ENCODE results near the gene F13B. TPM values are rescaled to one million over a fixed set of nuclear protein-coding genes. Genes with fewer than 3 reads are reported as not detected.

Gene F13B
- total RNA-seq, 2 experiments from 2014 or later: not detected

DNA sequence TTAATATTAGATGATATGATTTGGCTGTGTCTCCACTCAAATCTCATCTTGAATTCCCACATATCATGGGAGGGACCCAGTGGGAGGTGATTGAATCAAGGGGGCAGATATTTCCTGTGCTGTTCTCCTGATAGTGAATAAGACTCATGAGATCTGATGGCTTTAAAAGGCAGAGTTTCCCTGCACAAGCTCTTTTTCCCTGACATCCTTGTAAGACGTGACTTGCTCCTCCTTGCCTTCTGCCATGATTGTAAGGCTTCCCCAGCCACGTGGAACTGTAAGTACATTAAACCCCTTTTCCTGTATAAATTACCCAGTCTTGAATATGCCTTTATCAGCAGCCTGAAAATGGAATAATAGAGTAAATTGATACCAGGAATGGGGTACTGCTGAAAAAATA, 13.3 kb upstream of the F13B start:
- Histone ChIP-seq H3K27ac (ENCODE audit: low read depth, low read length, poor library complexity, severe bottlenecking) (no peak overlapping the region), H3K4me3 (ENCODE audit: low read depth, low read length, poor library complexity, severe bottlenecking) (no peak overlapping the region), H3K4me2 (ENCODE audit: low read length) (no peak overlapping the region), H3K36me3 (ENCODE audit: insufficient read depth, low read length) (peaks cover 45% of the 10 kb centered on the region), H3K79me2 (ENCODE audit: insufficient read depth, low read depth, low read length) (no peaks in the 10 kb centered on the region), H4K20me1 (ENCODE audit: insufficient read depth, low read length) (no peaks in the 10 kb centered on the region), H3K4me1 (ENCODE audit: insufficient read depth, low read length, poor library complexity, severe bottlenecking) (no peaks in the 10 kb centered on the region), H3K9me2 (ENCODE audit: insufficient read depth, low read length) (no peaks in the 10 kb centered on the region), H2AFZ (ENCODE audit: low read length) (no peak overlapping the region), H3K9me3 (ENCODE audit: low read length) (peaks cover 27% of the 10 kb centered on the region)
- CTCF ChIA-PET (ENCODE audit: unreplicated experiment): no interaction called here
- intact Hi-C loops (cut with micrococcal nuclease; ENCODE audit: unreplicated experiment): no loop called here
- POLR2A ChIA-PET: no interaction called here
- DNase-seq (ENCODE audit: low spot score): no peak
- TF ChIP-seq EZH2phosphoT487 (IDR thresholded peaks at IDR 0.05; ENCODE audit: borderline replicate concordance, low read depth, low read length): no peak
- TF ChIP-seq CTCF (conservative IDR thresholded peaks at IDR 0.05; ENCODE audit: low read length): no peak
- BruUV-seq (replicated peaks): no TSS peak

GRCh38 chr1:197076585-197076984, 9.5 kb upstream of the F13B start:
- no TSS peak for BruUV-seq (replicated peaks)
- intact Hi-C loops (cut with micrococcal nuclease; ENCODE audit: unreplicated experiment): no loop called here
- Histone ChIP-seq H3K4me3 (ENCODE audit: low read depth, low read length, poor library complexity, severe bottlenecking) (no peak overlapping the region), H3K27ac (ENCODE audit: low read depth, low read length, poor library complexity, severe bottlenecking) (no peak overlapping the region), H3K4me2 (ENCODE audit: low read length) (no peak overlapping the region), H3K9me2 (ENCODE audit: insufficient read depth, low read length) (no peaks in the 10 kb centered on the region), H2AFZ (ENCODE audit: low read length) (no peak overlapping the region), H3K4me1 (ENCODE audit: insufficient read depth, low read length, poor library complexity, severe bottlenecking) (no peaks in the 10 kb centered on the region), H4K20me1 (ENCODE audit: insufficient read depth, low read length) (no peaks in the 10 kb centered on the region), H3K79me2 (ENCODE audit: insufficient read depth, low read depth, low read length) (no peaks in the 10 kb centered on the region), H3K9me3 (ENCODE audit: low read length) (peaks cover 8% of the 10 kb centered on the region), H3K36me3 (ENCODE audit: insufficient read depth, low read length) (peaks cover 7% of the 10 kb centered on the region)
- TF ChIP-seq EZH2phosphoT487 (IDR thresholded peaks at IDR 0.05; ENCODE audit: borderline replicate concordance, low read depth, low read length): no peak
- TF ChIP-seq CTCF (conservative IDR thresholded peaks at IDR 0.05; ENCODE audit: low read length): no peak
- POLR2A ChIA-PET: interaction anchor here (0.6 kb wide), 1 partner anchor 878 kb away, joined by 4 read pairs; no protein-coding TSS in a partner anchor
- CTCF ChIA-PET (ENCODE audit: unreplicated experiment): no interaction called here
- no peak for DNase-seq (ENCODE audit: low spot score)

DNA sequence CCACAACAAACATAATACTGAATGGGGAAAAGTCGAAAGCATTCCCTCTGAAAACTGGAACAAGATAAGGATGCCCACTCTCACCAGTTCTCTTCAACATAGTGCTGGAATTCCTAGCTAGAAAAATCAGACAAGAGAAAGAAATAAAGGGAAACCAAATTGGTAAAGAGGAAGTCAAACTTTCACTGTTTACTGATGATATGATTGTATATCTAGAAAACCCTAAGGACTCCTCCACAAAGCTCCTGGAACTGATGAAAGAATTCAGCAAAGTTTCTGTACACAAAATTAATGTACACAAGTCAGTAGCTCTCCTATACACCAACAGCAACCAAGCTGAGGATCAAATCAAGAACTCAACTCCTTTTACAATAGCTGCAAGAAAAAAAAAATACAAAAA, 6.9 kb upstream of the F13B start:
- Histone ChIP-seq H3K79me2 (ENCODE audit: insufficient read depth, low read depth, low read length) (no peaks in the 10 kb centered on the region), H3K4me3 (ENCODE audit: low read depth, low read length, poor library complexity, severe bottlenecking) (no peak overlapping the region), H3K36me3 (ENCODE audit: insufficient read depth, low read length) (no peaks in the 10 kb centered on the region), H2AFZ (ENCODE audit: low read length) (no peak overlapping the region), H3K9me2 (ENCODE audit: insufficient read depth, low read length) (no peaks in the 10 kb centered on the region), H3K27ac (ENCODE audit: low read depth, low read length, poor library complexity, severe bottlenecking) (no peak overlapping the region), H4K20me1 (ENCODE audit: insufficient read depth, low read length) (no peaks in the 10 kb centered on the region), H3K4me1 (ENCODE audit: insufficient read depth, low read length, poor library complexity, severe bottlenecking) (no peaks in the 10 kb centered on the region), H3K9me3 (ENCODE audit: low read length) (no peaks in the 10 kb centered on the region), H3K4me2 (ENCODE audit: low read length) (no peak overlapping the region)
- POLR2A ChIA-PET: interaction anchor here (0.8 kb wide), 1 partner anchor 339 kb away, joined by 3 read pairs; no protein-coding TSS in a partner anchor
- intact Hi-C loops (cut with micrococcal nuclease; ENCODE audit: unreplicated experiment): no loop called here
- no peak for DNase-seq (ENCODE audit: low spot score)
- CTCF ChIA-PET (ENCODE audit: unreplicated experiment): no interaction called here
- no TSS peak for BruUV-seq (replicated peaks)
- TF ChIP-seq CTCF (conservative IDR thresholded peaks at IDR 0.05; ENCODE audit: low read length): no peak
- TF ChIP-seq EZH2phosphoT487 (IDR thresholded peaks at IDR 0.05; ENCODE audit: borderline replicate concordance, low read depth, low read length): no peak

All from OCI-LY7 (cell line).